PC-9 (cell line): ENCODE data around the gene LRRC7. TPM values are rescaled to one million over a fixed set of nuclear protein-coding genes. Genes with fewer than 3 reads are reported as not detected.

ENCODE experiments used
- BruUV-seq: library from RNA; stranded (reverse); fragments of 400-500 nt; replicated peaks from 2 replicates; lab custom pipeline; 2021; lab: Mats Ljungman, UMichigan
- CTCF ChIA-PET: fragments of 300-600 bp; sonication (Branson Sonifier 250); formaldehyde crosslinking; loops from one replicate; lab custom pipeline; 2022; ENCODE audit warnings: antibody characterized with exemption; lab: Charles Lee
- POLR2A ChIA-PET: fragments of 300-600 bp; sonication (Branson Sonifier 250); formaldehyde crosslinking; loops from one replicate; lab custom pipeline; 2022; ENCODE audit warnings: antibody characterized with exemption; ENCODE audit not compliant: unreplicated experiment; lab: Charles Lee
- DNase-seq, 2 experiments: peaks; one replicate each; pipeline versions ENCODE4 v3.0.0 to v3.0.0-alpha.2; 2015 to 2022; ENCODE audit warnings: mixed read lengths in 1 of 2
- H2AFZ ChIP-seq: fragments of 200-600 bp; sonication (generic); 2 replicates; pipeline ENCODE4 v1.8.1; 2017; ENCODE audit warnings: antibody characterized with exemption
- H3F3A ChIP-seq: fragments of 200-600 bp; sonication (generic); 2 replicates; pipeline ENCODE4 v1.8.1; 2017; ENCODE audit warnings: antibody characterized with exemption, mild to moderate bottlenecking, low read depth; ENCODE audit not compliant: insufficient read depth
- H3K27ac ChIP-seq: fragments of 200-600 bp; sonication (generic); 2 replicates; pipeline ENCODE4 v1.6.1; 2016; ENCODE audit warnings: mixed run types
- H3K27me3 ChIP-seq: fragments of 200-600 bp; sonication (generic); 2 replicates; pipeline ENCODE4 v1.6.1; 2016; ENCODE audit warnings: low read depth, mixed run types; ENCODE audit not compliant: insufficient read depth
- H3K36me3 ChIP-seq: fragments of 200-600 bp; sonication (generic); 2 replicates; pipeline ENCODE4 v1.6.1; 2016; ENCODE audit warnings: low read depth, mixed run types
- H3K4me1 ChIP-seq: fragments of 200-600 bp; sonication (generic); replicated peaks from 2 replicates; pipeline ENCODE4 v1.6.1; 2016; ENCODE audit warnings: mixed run types; ENCODE audit not compliant: insufficient read depth
- H3K4me2 ChIP-seq: fragments of 200-600 bp; sonication (generic); 2 replicates; pipeline ENCODE4 v1.6.1; 2017; ENCODE audit warnings: mixed run types
- H3K4me3 ChIP-seq: fragments of 200-600 bp; sonication (generic); 2 replicates; pipeline ENCODE4 v1.6.1; 2016; ENCODE audit warnings: mixed run types
- H3K79me2 ChIP-seq: fragments of 200-600 bp; sonication (generic); 2 replicates; pipeline ENCODE4 v1.6.1; 2017; ENCODE audit warnings: low read depth, mixed run types
- H3K9me2 ChIP-seq: fragments of 200-600 bp; sonication (generic); 2 replicates; pipeline ENCODE4 v1.8.1; 2017; ENCODE audit warnings: mild to moderate bottlenecking; ENCODE audit not compliant: insufficient read depth
- H3K9me3 ChIP-seq: fragments of 200-600 bp; sonication (generic); 2 replicates; pipeline ENCODE4 v1.8.1; 2016; ENCODE audit warnings: low read depth; ENCODE audit not compliant: insufficient read depth
- H4K20me1 ChIP-seq: fragments of 200-600 bp; sonication (generic); 2 replicates; pipeline ENCODE4 v1.8.1; 2017; ENCODE audit not compliant: insufficient read depth
- CTCF ChIP-seq: fragments of 200-600 bp; sonication (generic); conservative IDR thresholded peaks from 2 replicates; pipeline ENCODE4 v1.6.1; 2017; ENCODE audit warnings: mixed run types, antibody characterized with exemption, mild to moderate bottlenecking, moderate library complexity
- EZH2 ChIP-seq: fragments of 200-600 bp; sonication (generic); IDR thresholded peaks from 2 replicates; pipeline ENCODE4 v1.8.0; 2017; ENCODE audit warnings: antibody characterized with exemption, low read depth
- intact Hi-C: fragments of 100-400 bp; cut with micrococcal nuclease; formaldehyde crosslinking; loops from one replicate; pipeline ENCODE4 v1.10.0; 2022; ENCODE audit not compliant: unreplicated experiment
- total RNA-seq: library from RNA; stranded (reverse); gene quantifications from 2 replicates; pipeline ENCODE4 v1.2.3, GENCODE V29; 2021

Gene LRRC7
- total RNA-seq, 1 experiment from 2014 or later, result not detected

DNA sequence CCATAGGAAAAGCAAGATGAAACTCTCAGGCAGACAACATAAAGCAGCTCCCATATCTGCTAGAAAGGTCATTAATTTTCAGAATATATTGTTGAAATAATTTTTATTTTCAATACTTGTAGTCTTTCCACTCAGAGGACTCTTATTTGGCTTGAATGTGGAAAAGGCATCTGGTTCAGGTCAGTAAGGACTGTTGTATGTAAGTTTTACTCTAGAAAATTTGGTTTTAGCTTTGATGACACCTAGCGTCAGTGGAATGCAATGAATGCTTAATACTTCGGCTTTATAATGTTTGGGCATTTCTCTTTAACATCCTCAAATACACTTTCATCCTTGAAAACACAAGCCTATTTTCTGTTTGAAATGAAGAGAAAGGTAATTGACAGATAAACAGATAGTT is 574.4 kb downstream of the LRRC7 start:
- H3K27ac ChIP-seq, result no peak overlapping the region
- DNase-seq, result no peak
- H3K4me3 ChIP-seq, result no peak overlapping the region
- H3K27me3 ChIP-seq, result no peaks in the 10 kb centered on the region
- H3K9me3 ChIP-seq, result no peaks in the 10 kb centered on the region
- ChIA-PET CTCF (no interaction called here), POLR2A (no interaction called here)
- no peaks in the 10 kb centered on the region for H3K79me2 ChIP-seq
- BruUV-seq, result no TSS peak
- H3K9me2 ChIP-seq, result no peaks in the 10 kb centered on the region
- H3K36me3 ChIP-seq, result no peaks in the 10 kb centered on the region
- TF ChIP-seq CTCF (no peak), EZH2 (no peak)
- no peaks in the 10 kb centered on the region; the same call in 1 of the 2 replicates for H3F3A ChIP-seq
- no peak overlapping the region for H2AFZ ChIP-seq
- intact Hi-C loops, result loop anchor here (1.0 kb wide), 1 partner anchor 108 kb away; no protein-coding TSS in a partner anchor
- H3K4me1 ChIP-seq, result peaks cover 8% of the 10 kb centered on the region; the same call in 1 of the 2 replicates
- H3K4me2 ChIP-seq, result no peak overlapping the region
- no peaks in the 10 kb centered on the region; the same call in 1 of the 2 replicates for H4K20me1 ChIP-seq

DNA sequence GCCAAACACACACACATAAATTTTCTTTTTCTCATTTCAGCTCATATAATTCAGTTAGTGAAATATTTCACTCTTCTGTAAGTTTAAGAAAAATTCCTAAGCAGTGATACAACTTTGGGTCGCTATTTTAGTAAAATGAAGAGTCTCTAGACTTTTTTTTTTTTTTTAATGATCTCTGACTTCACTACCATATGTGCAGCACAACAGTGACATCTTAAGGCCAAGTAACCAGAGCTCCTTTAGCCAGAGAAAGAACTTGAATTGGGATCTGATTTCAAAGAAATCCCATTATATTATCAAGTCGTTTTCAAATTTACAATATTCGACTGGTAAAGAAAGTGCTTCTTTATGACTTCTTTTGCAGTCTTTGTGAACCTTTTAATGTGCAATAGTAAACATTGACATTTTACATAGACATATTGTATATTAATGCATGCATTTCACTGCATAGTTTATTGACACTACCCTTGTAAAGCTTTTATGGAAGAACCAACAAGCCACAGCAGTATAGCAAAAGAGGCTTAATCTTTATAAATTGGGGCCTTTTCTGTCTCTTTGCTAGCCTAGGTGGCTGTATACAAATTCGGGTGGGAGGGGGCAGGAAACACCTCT is 575.4 kb downstream of the LRRC7 start:
- Histone ChIP-seq H3K9me3 (no peaks in the 10 kb centered on the region), H3K4me2 (no peak overlapping the region), H2AFZ (no peak overlapping the region), H3F3A (no peaks in the 10 kb centered on the region; the same call in 1 of the 2 replicates), H3K36me3 (no peaks in the 10 kb centered on the region), H3K27me3 (no peaks in the 10 kb centered on the region), H3K79me2 (no peaks in the 10 kb centered on the region), H3K4me3 (no peak overlapping the region), H3K27ac (no peak overlapping the region), H3K4me1 (peaks cover 8% of the 10 kb centered on the region; the same call in 1 of the 2 replicates), H4K20me1 (no peaks in the 10 kb centered on the region; the same call in 1 of the 2 replicates), H3K9me2 (no peaks in the 10 kb centered on the region)
- intact Hi-C loops, result no loop called here
- POLR2A ChIA-PET, result no interaction called here
- no peak for DNase-seq
- CTCF ChIA-PET, result interaction anchor here (0.7 kb wide), 1 partner anchor 968 kb away, joined by 7 read pairs; no protein-coding TSS in a partner anchor
- no peak for TF ChIP-seq EZH2
- TF ChIP-seq CTCF, result peak; percentile 37; the same call in 1 of the 2 replicates
- BruUV-seq, result no TSS peak

DNA sequence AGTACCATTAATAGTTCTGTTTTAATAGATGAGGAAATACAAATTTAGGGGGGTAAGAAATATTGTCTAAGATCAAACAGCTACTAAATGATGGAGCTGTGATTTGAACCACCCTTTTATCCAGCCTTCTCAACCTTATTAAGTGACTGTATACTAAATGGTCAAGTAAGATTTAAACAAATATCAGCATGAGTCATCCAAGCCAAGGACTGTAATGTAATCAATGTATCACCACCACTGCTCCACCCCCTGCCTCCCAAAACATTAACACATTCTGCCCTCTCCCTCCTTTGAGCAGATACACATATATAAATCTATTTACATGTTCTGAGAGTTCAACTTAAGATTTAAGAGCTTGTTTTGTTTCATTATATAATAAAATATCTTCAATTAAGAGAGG is 578.8 kb downstream of the LRRC7 start:
- H3K4me2 ChIP-seq, result no peak overlapping the region
- H3K79me2 ChIP-seq, result no peaks in the 10 kb centered on the region
- no peaks in the 10 kb centered on the region for H3K9me2 ChIP-seq
- no peak for DNase-seq
- CTCF ChIA-PET, result no interaction called here
- POLR2A ChIA-PET, result no interaction called here
- H4K20me1 ChIP-seq, result no peaks in the 10 kb centered on the region; the same call in 1 of the 2 replicates
- no peak overlapping the region for H3K4me3 ChIP-seq
- peaks cover 8% of the 10 kb centered on the region; the same call in 1 of the 2 replicates for H3K4me1 ChIP-seq
- no peaks in the 10 kb centered on the region for H3K9me3 ChIP-seq
- TF ChIP-seq CTCF (no peak), EZH2 (no peak)
- no peaks in the 10 kb centered on the region for H3K27me3 ChIP-seq
- no peak overlapping the region for H2AFZ ChIP-seq
- H3K36me3 ChIP-seq, result no peaks in the 10 kb centered on the region
- BruUV-seq, result no TSS peak
- H3K27ac ChIP-seq, result no peak overlapping the region
- no peaks in the 10 kb centered on the region; the same call in 1 of the 2 replicates for H3F3A ChIP-seq
- intact Hi-C loops, result no loop called here
